Measurements from ENCODE around the gene CADM1. TPM values are rescaled to one million over a fixed set of nuclear protein-coding genes. Genes with fewer than 3 reads are reported as not detected.

The CADM1 gene
- total RNA-seq, 1 donor from 2014 or later: 51.1 TPM

DNA sequence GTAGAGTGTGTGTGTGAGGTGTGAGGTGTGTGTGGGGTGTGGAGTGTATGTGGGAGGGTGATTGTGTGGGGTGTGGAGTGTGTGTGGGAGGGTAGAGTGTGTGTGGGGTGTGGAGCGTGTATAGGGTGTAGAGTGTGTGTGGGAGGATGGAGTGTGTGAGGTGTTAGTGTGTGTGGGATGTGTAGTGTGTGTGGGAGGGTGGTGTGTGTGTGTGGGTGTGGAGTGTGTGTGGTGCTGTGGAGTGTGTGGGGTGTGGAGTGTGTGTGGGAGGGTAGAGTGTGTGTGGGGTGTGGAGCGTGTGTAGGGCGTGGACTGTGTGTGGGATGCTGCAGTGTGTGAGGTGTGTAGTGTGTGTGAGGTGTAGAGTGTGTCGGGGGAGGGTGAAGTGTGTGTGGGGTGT, 356.1 kb downstream of the CADM1 start:
- Histone ChIP-seq H3K4me1 (no peaks in the 10 kb centered on the region), H3K27ac (replicated peaks) (no peak overlapping the region), H3K27me3 (ENCODE audit: low read depth) (peaks cover 26% of the 10 kb centered on the region), H3K36me3 (no peaks in the 10 kb centered on the region), H3K9me3 (replicated peaks) (no peaks in the 10 kb centered on the region), H3K4me3 (no peak overlapping the region)
- intact Hi-C loops (cut with micrococcal nuclease): no loop called here
- TF ChIP-seq, protein P1, sequence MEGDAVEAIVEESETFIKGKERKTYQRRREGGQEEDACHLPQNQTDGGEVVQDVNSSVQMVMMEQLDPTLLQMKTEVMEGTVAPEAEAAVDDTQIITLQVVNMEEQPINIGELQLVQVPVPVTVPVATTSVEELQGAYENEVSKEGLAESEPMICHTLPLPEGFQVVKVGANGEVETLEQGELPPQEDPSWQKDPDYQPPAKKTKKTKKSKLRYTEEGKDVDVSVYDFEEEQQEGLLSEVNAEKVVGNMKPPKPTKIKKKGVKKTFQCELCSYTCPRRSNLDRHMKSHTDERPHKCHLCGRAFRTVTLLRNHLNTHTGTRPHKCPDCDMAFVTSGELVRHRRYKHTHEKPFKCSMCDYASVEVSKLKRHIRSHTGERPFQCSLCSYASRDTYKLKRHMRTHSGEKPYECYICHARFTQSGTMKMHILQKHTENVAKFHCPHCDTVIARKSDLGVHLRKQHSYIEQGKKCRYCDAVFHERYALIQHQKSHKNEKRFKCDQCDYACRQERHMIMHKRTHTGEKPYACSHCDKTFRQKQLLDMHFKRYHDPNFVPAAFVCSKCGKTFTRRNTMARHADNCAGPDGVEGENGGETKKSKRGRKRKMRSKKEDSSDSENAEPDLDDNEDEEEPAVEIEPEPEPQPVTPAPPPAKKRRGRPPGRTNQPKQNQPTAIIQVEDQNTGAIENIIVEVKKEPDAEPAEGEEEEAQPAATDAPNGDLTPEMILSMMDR (IDR thresholded peaks at IDR 0.05; ENCODE audit: borderline replicate concordance): no peak
- DNase-seq: no peak

GRCh38 chr11:115147243-115147807, 356.9 kb downstream of the CADM1 start:
- no peak for DNase-seq
- Histone ChIP-seq H3K27me3 (ENCODE audit: low read depth) (peaks cover 31% of the 10 kb centered on the region), H3K27ac (replicated peaks) (no peak overlapping the region), H3K36me3 (no peaks in the 10 kb centered on the region), H3K4me1 (no peaks in the 10 kb centered on the region), H3K4me3 (no peak overlapping the region), H3K9me3 (replicated peaks) (no peaks in the 10 kb centered on the region)
- TF ChIP-seq, protein P1 (IDR thresholded peaks at IDR 0.05; ENCODE audit: borderline replicate concordance): no peak
- intact Hi-C loops (cut with micrococcal nuclease): no loop called here

GRCh38 chr11:115146425-115146824, 357.8 kb downstream of the CADM1 start:
- no peak overlapping the region for H3K4me3 ChIP-seq
- TF ChIP-seq, protein P1 (IDR thresholded peaks at IDR 0.05; ENCODE audit: borderline replicate concordance): no peak
- no peaks in the 10 kb centered on the region for H3K36me3 ChIP-seq
- peaks cover 40% of the 10 kb centered on the region for H3K27me3 ChIP-seq (ENCODE audit: low read depth)
- no peaks in the 10 kb centered on the region for H3K9me3 ChIP-seq (replicated peaks)
- H3K27ac ChIP-seq (replicated peaks): no peak overlapping the region
- no peak for DNase-seq
- no peaks in the 10 kb centered on the region for H3K4me1 ChIP-seq
- intact Hi-C loops (cut with micrococcal nuclease): no loop called here

DNA sequence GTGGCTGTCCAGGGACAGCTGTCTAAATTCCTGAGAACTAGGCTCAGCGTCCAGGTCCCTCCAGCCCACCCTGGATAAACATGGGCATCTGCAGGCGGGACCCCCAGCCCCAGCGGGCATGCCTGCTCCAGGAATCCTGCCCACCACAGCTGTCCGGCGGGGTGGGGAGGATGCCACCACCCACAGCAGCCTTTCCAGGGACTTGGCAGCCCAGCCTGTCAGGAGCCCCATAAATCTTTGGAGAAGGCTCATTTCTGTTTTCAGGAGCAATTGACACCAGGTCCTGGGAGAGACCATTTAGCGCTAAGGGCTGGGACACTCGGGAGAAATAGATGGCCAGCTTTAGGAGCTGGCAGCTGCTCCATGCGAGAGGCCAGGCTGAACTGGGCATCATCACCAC, 358.9 kb downstream of the CADM1 start:
- H3K27ac ChIP-seq (replicated peaks): no peak overlapping the region
- intact Hi-C loops (cut with micrococcal nuclease): no loop called here
- H3K36me3 ChIP-seq: no peaks in the 10 kb centered on the region
- no peaks in the 10 kb centered on the region for H3K9me3 ChIP-seq (replicated peaks)
- H3K27me3 ChIP-seq (ENCODE audit: low read depth): peaks cover 51% of the 10 kb centered on the region
- no peak overlapping the region for H3K4me3 ChIP-seq
- no peaks in the 10 kb centered on the region for H3K4me1 ChIP-seq
- DNase-seq: no peak
- TF ChIP-seq, protein P1 (IDR thresholded peaks at IDR 0.05; ENCODE audit: borderline replicate concordance): no peak

DNA sequence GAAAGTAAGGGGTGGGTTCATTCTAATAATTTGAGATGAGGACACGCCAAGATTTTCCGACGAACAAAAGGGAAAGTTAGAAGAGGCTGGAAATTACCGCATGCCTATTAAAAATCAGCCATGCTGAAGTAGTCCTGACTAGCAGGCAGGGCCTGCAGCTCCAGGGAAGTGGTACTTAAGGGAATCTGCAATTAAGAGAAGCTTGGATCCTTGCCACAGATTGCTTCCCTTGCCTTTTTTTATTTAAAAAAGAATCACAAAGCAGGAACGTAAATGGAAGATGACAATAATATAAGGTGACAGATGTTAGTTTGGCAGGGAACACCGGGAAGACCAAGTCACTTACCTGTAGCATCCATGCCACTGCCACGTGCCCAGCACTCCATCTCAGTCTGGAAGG, 359.3 kb downstream of the CADM1 start:
- TF ChIP-seq, protein P1 (IDR thresholded peaks at IDR 0.05; ENCODE audit: borderline replicate concordance): no peak
- Histone ChIP-seq H3K27ac (replicated peaks) (no peak overlapping the region), H3K36me3 (no peaks in the 10 kb centered on the region), H3K27me3 (ENCODE audit: low read depth) (peaks cover 55% of the 10 kb centered on the region), H3K4me1 (no peaks in the 10 kb centered on the region), H3K9me3 (replicated peaks) (no peaks in the 10 kb centered on the region), H3K4me3 (no peak overlapping the region)
- DNase-seq: no peak
- intact Hi-C loops (cut with micrococcal nuclease): no loop called here
